Suprapubic skin (tissue), 3 donors: ENCODE results near the gene TET3.

ENCODE experiments used
- CTCF ChIP-seq, 2 donors: fragments of 200-600 bp in 1 of 2; fragments of 450-650 bp in 1 of 2; sonication (generic) in 1 of 2; IDR thresholded peaks; one replicate each; pipeline ENCODE4 v1.5.1; 2016 to 2019; ENCODE audit warnings: antibody characterized with exemption in 2 of 2, mild to moderate bottlenecking in 1 of 2, moderate library complexity in 1 of 2
- EP300 ChIP-seq: sonication (generic); formaldehyde crosslinking; IDR thresholded peaks from one replicate; pipeline ENCODE4 v1.6.1; 2017; ENCODE audit warnings: antibody characterized with exemption
- POLR2A ChIP-seq, 2 donors: fragments of 450-650 bp; IDR thresholded peaks; one replicate each; pipeline ENCODE4 v1.6.1; 2017; ENCODE audit warnings: antibody characterized with exemption in 2 of 2, mild to moderate bottlenecking in 2 of 2, moderate library complexity in 2 of 2

DNA sequence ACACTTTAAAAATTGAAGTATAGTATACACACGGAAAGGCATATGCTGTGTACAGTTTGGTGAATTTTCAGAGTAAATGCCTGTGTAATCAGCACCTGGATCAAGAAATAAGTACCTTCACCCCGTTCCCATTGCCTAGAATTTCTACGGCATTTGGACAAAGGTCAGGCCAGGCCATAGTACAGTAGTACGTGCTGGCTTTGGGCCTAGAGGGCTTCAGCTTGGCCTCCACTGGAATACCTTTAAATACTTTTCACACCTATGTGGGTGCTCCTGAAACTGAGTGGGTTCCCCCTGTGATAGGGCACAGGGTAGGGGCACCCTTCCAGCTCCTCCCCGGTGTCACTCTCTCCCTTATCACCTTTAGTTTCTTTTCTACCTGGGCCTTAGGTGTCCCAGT lies 26.5 kb downstream of the TET3 start:
- TF ChIP-seq CTCF (IDR thresholded peaks at IDR 0.05) (no peak), EP300 (no peak), POLR2A (IDR thresholded peaks at IDR 0.05) (no peak)
